Neural progenitor cell (in vitro differentiated cells): ENCODE data around the gene ZNF485. TPM values are rescaled to one million over a fixed set of nuclear protein-coding genes. Genes with fewer than 3 reads are reported as not detected.

Experiments used
- DNase-seq: peaks from one replicate; pipeline ENCODE4 v3.0.0-alpha.2; 2016; ENCODE audit warnings: low spot score
- H2AFZ ChIP-seq: fragments of 200-600 bp; sonication (generic); replicated peaks from 2 replicates; pipeline ENCODE4 v1.6.1; 2016; ENCODE audit warnings: antibody characterized with exemption
- H3F3A ChIP-seq: fragments of 200-600 bp; sonication (generic); 2 replicates; pipeline ENCODE4 v1.6.1; 2016; ENCODE audit warnings: antibody characterized with exemption, low read depth
- H3K27ac ChIP-seq: fragments of 200-600 bp; sonication (generic); 2 replicates; pipeline ENCODE4 v1.5.1; 2016; ENCODE audit warnings: mild to moderate bottlenecking
- H3K27me3 ChIP-seq: fragments of 200-600 bp; sonication (generic); 2 replicates; pipeline ENCODE4 v1.6.1; 2016; ENCODE audit warnings: mild to moderate bottlenecking, moderate library complexity
- H3K36me3 ChIP-seq: fragments of 200-600 bp; sonication (generic); 2 replicates; pipeline ENCODE4 v1.5.1; 2016
- H3K4me1 ChIP-seq: fragments of 200-600 bp; sonication (generic); 2 replicates; pipeline ENCODE4 v1.6.1; 2016; ENCODE audit warnings: mixed run types
- H3K4me2 ChIP-seq: fragments of 200-600 bp; sonication (generic); 2 replicates; pipeline ENCODE4 v1.6.1; 2016
- H3K4me3 ChIP-seq: fragments of 200-600 bp; sonication (generic); 2 replicates; pipeline ENCODE4 v1.5.1; 2016
- H3K79me2 ChIP-seq: fragments of 200-600 bp; sonication (generic); 2 replicates; pipeline ENCODE4 v1.6.1; 2016; ENCODE audit warnings: low read depth
- H3K9ac ChIP-seq: fragments of 200-600 bp; sonication (generic); 2 replicates; pipeline ENCODE4 v1.6.1; 2016
- H3K9me3 ChIP-seq: fragments of 200-600 bp; sonication (generic); 2 replicates; pipeline ENCODE4 v1.5.1; 2016; ENCODE audit warnings: low read depth
- H4K20me1 ChIP-seq: fragments of 200-600 bp; sonication (generic); 2 replicates; pipeline ENCODE4 v1.6.1; 2016; ENCODE audit warnings: low read depth
- H3K27ac Mint-ChIP-seq: 3 replicates; pipeline ENCODE4 v1.8.0; 2021; ENCODE audit warnings: mixed read lengths
- H3K27me3 Mint-ChIP-seq: 2 replicates; pipeline ENCODE4 v1.8.0; 2022; ENCODE audit warnings: low read depth, mild to moderate bottlenecking, inconsistent platforms, moderate library complexity, mixed read lengths; ENCODE audit not compliant: insufficient read depth
- H3K36me3 Mint-ChIP-seq: 3 replicates; pipeline ENCODE4 v1.8.0; 2021; ENCODE audit warnings: mixed read lengths
- H3K4me1 Mint-ChIP-seq: 3 replicates; pipeline ENCODE4 v1.8.0; 2021; ENCODE audit warnings: mixed read lengths
- H3K4me3 Mint-ChIP-seq: 3 replicates; pipeline ENCODE4 v1.8.0; 2021; ENCODE audit warnings: mild to moderate bottlenecking, moderate library complexity, mixed read lengths
- H3K9me3 Mint-ChIP-seq: 3 replicates; pipeline ENCODE4 v1.8.0; 2020; ENCODE audit warnings: mixed read lengths
- CTCF ChIP-seq: fragments of 200-600 bp; sonication (generic); IDR thresholded peaks from 2 replicates; pipeline ENCODE4 v1.5.1; 2017; ENCODE audit warnings: antibody characterized with exemption, mild to moderate bottlenecking
- EZH2 ChIP-seq: fragments of 200-600 bp; sonication (generic); IDR thresholded peaks from 2 replicates; pipeline ENCODE4 v1.6.1; 2017; ENCODE audit warnings: antibody characterized with exemption, mild to moderate bottlenecking, moderate library complexity
- EZH2phosphoT487 ChIP-seq: fragments of 200-600 bp; sonication (generic); IDR thresholded peaks from 2 replicates; pipeline ENCODE4 v1.6.1; 2017; ENCODE audit warnings: antibody characterized with exemption
- total RNA-seq: library from RNA; depleted of rRNA; stranded (reverse); fragments of >200 nt; gene quantifications from 2 replicates; pipeline ENCODE4 v1.2.3, GENCODE V29; 2015; ENCODE audit warnings: low replicate concordance

The ZNF485 gene
- total RNA-seq, 1 donor from 2014 or later = 4.7 TPM

- Mint-ChIP-seq H3K27me3 (peaks cover 5% of the 10 kb centered on the region), H3K27ac (no peak overlapping the region), H3K9me3 (peaks cover 7% of the 10 kb centered on the region), H3K4me3 (peak overlapping the region; percentile 87), H3K4me1 (peaks cover 10% of the 10 kb centered on the region), H3K36me3 (peaks cover 22% of the 10 kb centered on the region)
- Histone ChIP-seq H3F3A (no peaks in the 10 kb centered on the region), H3K4me1 (peaks cover 8% of the 10 kb centered on the region), H3K27me3 (peaks cover 7% of the 10 kb centered on the region), H3K79me2 (no peaks in the 10 kb centered on the region), H2AFZ (peak overlapping the region; percentile 93), H4K20me1 (no peaks in the 10 kb centered on the region), H3K4me3 (peak overlapping the region; percentile 61), H3K27ac (no peak overlapping the region), H3K9ac (no peak overlapping the region), H3K4me2 (peak overlapping the region; percentile 97), H3K36me3 (no peaks in the 10 kb centered on the region), H3K9me3 (no peaks in the 10 kb centered on the region)
- DNase-seq = no peak
- TF ChIP-seq CTCF (no peak), EZH2phosphoT487 (no peak), EZH2 (no peak)
Measured at GRCh38 chr10:43607199-43607573, 948 bp downstream of the ZNF485 start.

GRCh38 chr10:43610636-43611035 is 4.4 kb downstream of the ZNF485 start:
- Mint-ChIP-seq H3K4me1 (peaks cover 10% of the 10 kb centered on the region), H3K27ac (no peak overlapping the region), H3K36me3 (peaks cover 40% of the 10 kb centered on the region), H3K9me3 (peaks cover 16% of the 10 kb centered on the region), H3K4me3 (no peak overlapping the region), H3K27me3 (no peaks in the 10 kb centered on the region)
- H3F3A ChIP-seq = no peaks in the 10 kb centered on the region
- no peak overlapping the region for H3K4me3 ChIP-seq
- no peak overlapping the region for H3K4me2 ChIP-seq
- H3K27ac ChIP-seq = no peak overlapping the region
- H3K36me3 ChIP-seq = peaks cover 14% of the 10 kb centered on the region
- TF ChIP-seq EZH2 (no peak), CTCF (no peak), EZH2phosphoT487 (no peak)
- no peak overlapping the region for H3K9ac ChIP-seq
- H3K9me3 ChIP-seq = peaks cover 6% of the 10 kb centered on the region
- no peaks in the 10 kb centered on the region for H3K27me3 ChIP-seq
- H3K4me1 ChIP-seq = peaks cover 8% of the 10 kb centered on the region
- no peak for DNase-seq
- H2AFZ ChIP-seq = no peak overlapping the region
- H3K79me2 ChIP-seq = no peaks in the 10 kb centered on the region
- H4K20me1 ChIP-seq = no peaks in the 10 kb centered on the region

GRCh38 chr10:43616697-43617370 is 10.6 kb downstream of the ZNF485 start:
- peaks cover 40% of the 10 kb centered on the region for H3K36me3 Mint-ChIP-seq

More at GRCh38 chr10:43616697-43617370, 10.6 kb downstream of the ZNF485 start:
- no peak overlapping the region for H3K4me3 ChIP-seq
- Mint-ChIP-seq H3K27me3 (no peaks in the 10 kb centered on the region), H3K4me1 (no peaks in the 10 kb centered on the region), H3K9me3 (peaks cover 52% of the 10 kb centered on the region), H3K27ac (no peak overlapping the region), H3K4me3 (no peak overlapping the region)
- no peak overlapping the region for H3K9ac ChIP-seq
- no peaks in the 10 kb centered on the region for H3K27me3 ChIP-seq
- H3K27ac ChIP-seq = no peak overlapping the region
- H3K4me2 ChIP-seq = no peak overlapping the region
- H4K20me1 ChIP-seq = no peaks in the 10 kb centered on the region
- no peaks in the 10 kb centered on the region for H3K79me2 ChIP-seq
- H3F3A ChIP-seq = no peaks in the 10 kb centered on the region
- no peak for DNase-seq
- H2AFZ ChIP-seq = no peak overlapping the region
- peaks cover 31% of the 10 kb centered on the region for H3K36me3 ChIP-seq
- no peaks in the 10 kb centered on the region for H3K4me1 ChIP-seq
- TF ChIP-seq EZH2 (no peak), EZH2phosphoT487 (no peak), CTCF (no peak)
- peaks cover 30% of the 10 kb centered on the region for H3K9me3 ChIP-seq
